ENCODE data around the gene TM4SF5.
A peak's percentile ranks its signal among the peaks of the same experiment; 100 is the strongest.

The TM4SF5 gene, protein sequence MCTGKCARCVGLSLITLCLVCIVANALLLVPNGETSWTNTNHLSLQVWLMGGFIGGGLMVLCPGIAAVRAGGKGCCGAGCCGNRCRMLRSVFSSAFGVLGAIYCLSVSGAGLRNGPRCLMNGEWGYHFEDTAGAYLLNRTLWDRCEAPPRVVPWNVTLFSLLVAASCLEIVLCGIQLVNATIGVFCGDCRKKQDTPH

DNA sequence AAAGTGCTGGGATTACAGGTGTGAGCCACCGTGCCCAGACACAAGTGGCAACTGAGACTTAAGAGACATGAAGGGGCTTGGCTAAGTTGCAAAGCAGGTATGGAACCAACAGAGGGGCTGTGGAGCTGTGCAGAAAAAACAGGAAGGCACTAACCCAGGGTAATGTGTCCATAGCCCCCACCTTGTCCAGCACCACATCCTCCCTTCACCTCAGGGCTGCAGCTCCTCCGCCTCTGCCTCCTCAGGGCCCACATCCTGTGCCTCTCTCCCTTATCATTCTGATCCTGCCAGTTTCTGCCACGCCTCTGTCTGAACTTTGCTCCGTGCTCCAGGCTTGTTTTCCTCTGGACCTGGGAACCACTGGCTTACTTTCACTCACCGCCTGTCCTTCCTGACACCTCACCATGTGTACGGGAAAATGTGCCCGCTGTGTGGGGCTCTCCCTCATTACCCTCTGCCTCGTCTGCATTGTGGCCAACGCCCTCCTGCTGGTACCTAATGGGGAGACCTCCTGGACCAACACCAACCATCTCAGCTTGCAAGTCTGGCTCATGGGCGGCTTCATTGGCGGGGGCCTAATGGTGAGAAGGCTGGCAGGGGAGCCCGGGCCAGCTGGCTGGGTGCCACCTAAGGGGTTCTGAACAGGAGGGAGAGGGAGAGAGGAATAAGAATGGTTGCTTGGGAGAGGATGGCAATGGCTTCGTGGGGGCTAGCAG lies at the start of gene TM4SF5:
Gene TM4SF5 (plus strand): TSS at position 368 of the 716 bp plus-strand sequence. CDS start 37 bp downstream, at position 405.
- DNase-seq: no peak

DNA sequence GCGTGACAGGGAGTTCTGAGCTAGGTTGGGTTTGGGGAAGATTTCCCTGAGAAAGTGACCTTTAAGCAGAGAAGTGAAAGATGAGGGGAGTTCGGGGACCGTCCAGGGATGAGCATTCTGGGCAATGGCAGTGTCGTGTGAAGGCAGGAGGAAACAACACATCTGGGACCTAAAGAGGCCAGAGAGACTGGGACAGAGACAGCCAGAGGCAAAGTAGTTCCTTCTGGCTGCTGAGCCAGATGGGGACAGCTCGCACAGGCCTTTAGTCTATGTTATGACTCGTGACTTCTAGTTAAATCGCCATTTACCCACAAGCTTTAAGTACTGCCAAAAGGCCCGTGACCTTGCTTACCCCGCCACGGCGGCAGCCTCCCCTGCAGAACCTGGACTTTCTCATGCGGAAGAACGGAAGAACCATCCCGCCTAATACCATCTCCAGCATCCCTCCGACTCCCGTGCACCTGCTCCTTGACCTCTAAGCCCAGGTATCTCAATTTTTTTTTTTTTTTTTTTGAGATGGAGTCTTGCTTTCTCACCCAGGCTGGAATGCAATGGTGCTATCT lies 48.9 kb upstream of the TM4SF5 start:
- no peak for DNase-seq

DNA sequence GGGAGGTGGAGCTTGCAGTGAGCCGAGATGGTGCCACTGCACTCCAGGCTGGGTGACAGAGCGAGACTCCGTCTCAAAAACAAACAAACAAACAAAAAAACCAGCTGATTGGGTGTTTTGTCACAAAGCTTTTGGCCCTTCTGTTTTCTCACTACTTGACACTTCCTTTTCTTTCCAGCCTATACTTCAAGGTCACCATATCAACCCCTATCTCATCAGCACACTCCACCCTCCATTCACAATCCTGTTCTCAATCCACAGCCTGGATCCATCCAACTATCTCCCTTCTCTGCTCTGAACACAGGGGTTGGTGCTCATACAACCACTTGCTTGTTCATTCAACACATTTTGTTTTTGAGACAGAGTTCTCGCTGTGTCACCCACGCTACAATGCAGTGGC lies 47.0 kb upstream of the TM4SF5 start:
- DNase-seq: no peak

DNA sequence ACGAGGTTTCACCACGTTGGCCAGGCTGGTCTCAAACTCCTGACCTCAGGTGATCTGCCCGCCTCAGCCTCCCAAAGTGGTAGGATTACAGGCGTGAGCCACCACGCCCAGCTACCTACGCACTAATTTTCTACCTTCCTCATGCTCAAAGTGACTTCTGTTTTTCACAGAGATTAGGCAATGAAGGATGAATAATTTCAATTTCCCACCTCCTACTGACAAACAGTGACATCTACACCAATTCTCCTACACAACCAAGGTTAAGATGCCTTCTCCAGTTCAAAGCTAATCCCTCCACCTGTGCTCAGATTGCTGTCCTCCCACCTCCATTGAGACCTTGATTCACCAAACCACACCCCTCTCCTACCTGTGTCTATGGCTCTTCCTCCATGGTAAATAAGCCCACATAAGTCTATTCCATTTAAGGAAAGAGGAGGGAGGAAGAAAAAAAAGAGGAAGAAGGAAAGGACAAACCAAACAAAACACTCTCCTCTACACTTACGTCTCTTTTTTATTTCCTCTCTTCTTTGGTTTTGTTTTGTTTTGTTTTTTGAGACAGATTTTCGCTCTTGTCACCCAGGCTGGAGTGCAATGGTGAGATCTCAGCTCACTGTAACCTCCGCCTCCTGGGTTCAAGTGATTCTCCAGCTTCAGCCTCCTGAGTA lies 45.9 kb upstream of the TM4SF5 start:
- DNase-seq: no peak

DNA sequence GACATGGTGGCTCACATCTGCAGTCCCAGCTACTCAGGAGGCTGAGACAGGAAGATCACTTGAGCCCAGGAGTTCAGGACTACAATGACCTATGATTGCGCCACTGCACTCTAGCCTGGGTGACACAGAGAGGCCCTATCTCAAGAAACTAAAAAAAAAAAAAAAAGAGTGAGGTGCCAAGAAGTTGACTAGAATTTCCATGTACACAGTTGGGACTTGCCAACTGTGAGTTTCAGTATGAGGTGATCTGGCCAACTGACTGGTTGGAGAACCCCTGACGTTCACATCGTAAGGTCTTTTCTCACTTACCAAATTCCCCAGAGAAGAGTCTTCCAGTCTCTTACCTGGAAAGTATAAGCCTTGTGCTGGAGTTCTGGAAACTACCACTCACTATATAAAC lies 43.6 kb upstream of the TM4SF5 start:
- DNase-seq: no peak

DNA sequence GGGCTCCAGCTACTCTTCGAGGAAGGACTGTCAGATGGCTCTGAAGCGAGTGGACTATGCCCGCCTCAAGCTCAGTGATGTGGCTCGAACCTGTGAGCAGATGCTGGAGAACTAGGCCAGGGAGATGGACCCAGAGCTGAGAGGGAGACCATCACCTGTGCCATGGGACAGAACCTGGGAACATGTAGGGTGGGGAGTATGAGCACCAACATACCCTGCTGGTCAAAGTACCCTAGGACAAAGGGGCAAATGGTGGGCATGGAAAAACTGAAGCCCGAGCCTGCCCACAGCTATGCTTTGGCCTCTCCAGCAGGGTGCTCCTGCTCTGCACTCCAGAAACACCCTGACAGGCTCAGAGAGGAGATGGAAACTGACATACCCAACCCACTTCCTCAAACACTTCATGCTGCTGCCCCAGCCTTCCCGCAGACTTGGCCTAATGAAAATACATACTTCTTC lies 38.6 kb upstream of the TM4SF5 start:
- peak in 1 of 51 donors; percentile 26 for DNase-seq

DNA sequence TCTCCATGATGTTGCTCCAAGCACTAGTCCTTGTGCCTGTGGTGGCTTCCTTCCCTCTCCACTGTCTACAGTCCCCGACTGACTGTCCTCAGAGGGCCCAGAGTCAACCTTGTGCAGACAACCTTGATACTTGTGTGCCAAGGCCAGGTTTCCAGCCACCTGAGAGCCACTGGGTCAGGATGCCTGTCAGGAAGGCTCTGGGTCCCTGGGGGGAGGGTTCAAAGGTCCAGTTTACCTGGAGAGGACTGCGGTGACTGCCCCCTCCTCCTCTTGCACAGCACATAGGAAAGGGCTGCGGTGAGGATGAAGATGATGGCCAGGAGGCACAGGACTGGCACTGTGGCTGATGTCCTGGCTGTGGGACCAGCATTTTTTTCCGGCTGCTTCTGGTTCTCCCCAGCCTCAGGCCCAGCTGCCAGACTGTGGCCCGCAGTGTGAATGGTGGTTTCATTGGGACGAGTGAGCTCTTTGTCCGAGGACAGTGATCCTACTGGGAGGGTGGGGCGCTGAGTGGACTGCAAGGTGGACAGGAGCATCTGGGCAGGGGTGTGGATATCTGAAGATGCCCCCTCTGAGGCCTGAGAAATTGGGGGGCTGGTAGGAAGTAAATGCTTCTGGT lies 36.7 kb upstream of the TM4SF5 start:
- DNase-seq: no peak

DNA sequence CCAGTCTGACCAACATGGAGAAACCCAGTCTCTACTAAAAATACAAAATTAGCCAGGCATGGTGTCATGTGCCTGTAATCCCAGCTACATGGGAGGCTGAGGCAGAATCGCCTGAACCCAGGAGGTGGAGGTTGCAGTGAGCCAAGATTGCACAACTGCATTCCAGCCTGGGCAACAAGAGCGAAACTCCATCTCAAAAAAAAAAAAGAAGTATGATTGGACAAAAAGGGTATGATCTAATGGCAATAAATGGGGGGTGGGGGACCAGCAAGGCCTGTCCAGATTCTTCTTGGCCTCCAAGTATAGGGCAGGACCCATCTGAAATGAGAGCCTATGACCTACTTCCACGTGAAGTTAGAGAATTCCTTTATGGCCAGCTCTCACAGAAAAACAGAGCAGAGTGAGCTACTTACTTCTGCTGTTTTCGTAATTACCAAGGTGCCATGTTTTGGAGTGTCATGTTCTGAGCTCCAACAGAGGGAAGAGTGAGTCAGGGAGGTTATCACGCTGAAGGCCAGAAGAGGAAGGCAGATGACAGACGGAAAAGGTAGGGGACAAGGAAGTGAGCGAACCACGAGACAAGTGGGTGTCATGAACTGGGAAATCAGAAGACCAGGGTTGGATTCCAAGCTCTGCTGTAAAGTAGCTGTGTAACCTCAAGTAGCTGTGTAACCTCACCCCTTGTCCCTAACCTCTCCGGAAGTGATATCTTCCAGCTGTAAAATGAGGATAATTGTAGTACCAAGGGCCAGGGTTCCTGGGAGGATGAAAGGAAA lies 35.6 kb upstream of the TM4SF5 start:
- peak in 5 of 51 donors; percentile 7 to 26 (median 16) for DNase-seq

DNA sequence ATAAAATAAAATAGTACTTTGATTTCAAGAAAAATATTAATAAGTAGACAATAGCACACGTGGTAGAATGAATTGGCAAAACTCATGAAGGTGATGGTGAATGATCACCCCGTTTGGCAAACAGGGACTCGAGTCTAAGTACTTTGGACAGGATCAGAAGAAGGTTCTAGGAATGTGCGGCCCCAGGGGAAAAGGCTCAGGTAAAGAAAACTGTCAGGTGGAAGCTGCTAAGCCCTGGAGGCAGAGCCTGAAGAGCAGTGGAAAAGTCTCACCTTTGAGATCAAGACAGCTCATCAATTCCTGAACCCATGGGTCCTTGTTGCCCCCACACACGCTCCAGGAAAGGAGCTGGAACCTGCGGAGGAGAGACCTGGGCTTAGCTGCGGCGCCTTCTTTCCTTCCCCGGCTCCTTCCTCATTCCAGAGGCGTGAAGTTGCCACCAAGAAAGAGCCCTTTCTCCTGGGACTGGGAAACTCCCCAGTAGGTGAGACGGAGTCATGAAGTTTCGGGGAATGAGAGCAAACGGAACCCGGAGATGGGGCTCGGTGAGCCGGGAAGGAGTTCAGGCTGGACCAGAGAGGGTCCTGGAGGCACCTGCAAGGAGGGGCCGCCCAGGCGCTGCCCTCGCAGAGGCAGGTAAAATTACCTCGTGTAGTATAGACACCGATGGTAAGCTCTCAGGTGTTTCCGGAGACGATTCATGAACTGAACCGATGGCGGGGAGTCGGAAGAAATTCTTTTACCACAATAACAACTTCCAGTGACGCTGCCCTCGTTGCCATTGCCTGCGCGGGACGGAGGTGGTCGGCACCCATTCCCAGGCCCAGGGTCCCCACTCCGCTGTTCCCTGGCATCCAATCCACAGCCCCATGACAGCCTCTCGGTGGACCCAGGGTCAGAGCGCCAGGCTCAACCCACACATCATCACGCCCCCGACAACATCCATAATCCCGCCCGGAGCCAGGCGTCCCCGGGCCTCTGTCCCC lies 33.3 kb upstream of the TM4SF5 start:
- no peak for DNase-seq

DNA sequence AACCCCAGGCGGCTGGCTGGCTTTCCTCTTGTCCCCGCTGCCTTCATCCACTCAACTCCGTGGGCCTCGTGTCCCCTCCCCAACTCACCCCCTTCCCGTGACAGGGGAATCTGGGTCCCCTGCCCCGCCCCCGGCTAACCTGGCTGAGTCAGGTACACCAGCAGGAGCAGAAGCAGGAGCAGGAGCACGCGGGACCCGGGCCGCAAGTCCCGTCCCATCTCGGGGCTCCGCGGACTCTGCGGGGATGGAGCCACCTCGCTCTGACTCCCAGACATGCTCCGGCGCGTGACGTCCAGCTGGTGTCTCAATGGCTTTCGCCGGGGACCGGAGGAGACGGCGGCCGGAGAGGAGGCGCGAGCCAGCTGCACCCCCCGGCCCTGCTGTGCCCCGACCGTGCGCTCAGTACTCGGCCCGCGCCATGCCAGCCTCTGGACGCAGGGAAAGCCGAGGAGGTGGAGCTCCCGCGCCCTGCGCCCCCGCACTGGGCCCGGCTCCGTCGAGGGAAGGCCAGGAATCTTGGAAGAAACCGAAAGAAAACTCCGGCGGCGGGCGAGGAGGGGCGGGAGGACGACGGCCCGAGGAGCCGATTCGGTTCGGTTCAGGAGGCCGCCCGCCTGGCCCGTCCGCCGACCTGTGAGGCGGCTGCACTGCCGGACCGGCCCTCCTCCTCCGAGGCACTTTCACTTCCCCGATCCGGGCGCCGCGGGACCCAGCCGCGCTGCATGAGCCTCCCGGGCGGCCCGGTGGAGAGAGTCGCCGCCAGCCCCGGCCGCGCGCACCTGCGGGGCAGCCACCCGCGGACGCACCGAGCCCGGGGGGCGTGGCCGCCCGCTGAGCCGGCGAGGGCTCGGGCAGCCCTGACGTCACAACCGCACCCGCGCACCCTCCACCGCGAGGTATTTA lies 32.3 kb upstream of the TM4SF5 start, which contains the start of the genes CXCL16 and ZMYND15:
Gene CXCL16 (minus strand): TSS at position 807 of the 903 bp plus-strand sequence. CDS start 589 bp downstream, at position 218.
Gene ZMYND15 (plus strand): TSS at position 712 of the 903 bp plus-strand sequence. CDS start 716 bp downstream, outside the sequence.
- peak in 21 of 51 donors; percentile 5 to 61 (median 26) for DNase-seq

DNA sequence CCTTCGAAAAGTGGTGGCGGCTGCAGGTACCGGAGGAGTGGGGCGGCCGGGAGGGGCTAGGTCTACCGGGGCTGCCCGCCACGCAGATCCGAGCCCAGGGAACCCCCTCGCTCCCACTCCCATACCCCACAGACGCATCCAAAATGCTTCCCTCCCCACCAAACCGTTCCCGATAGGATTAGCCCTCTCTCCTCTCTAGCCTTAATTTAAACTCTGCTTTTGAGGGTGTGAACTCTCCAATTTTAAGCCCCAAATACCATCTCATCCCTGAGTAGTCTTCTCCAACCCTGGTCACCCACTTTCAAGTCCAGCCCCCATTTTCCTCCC lies 31.7 kb upstream of the TM4SF5 start:
- no peak for DNase-seq

DNA sequence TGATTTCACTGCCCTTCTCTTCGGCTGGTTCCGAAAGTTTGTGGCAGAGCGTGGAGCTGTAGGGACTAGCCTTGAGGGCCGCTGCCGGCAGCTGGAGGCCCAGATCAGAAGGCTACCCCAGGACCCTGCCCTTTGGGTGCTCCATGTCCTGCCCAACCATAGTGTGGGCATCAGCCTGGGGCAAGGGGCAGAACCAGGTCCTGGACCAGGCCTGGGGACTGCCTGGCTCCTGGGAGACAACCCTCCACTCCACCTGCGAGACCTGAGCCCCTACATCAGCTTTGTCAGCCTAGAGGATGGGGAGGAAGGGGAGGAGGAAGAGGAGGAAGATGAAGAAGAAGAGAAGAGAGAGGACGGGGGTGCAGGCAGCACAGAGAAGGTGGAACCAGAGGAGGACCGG lies 31.1 kb upstream of the TM4SF5 start:
- no peak for DNase-seq

DNA sequence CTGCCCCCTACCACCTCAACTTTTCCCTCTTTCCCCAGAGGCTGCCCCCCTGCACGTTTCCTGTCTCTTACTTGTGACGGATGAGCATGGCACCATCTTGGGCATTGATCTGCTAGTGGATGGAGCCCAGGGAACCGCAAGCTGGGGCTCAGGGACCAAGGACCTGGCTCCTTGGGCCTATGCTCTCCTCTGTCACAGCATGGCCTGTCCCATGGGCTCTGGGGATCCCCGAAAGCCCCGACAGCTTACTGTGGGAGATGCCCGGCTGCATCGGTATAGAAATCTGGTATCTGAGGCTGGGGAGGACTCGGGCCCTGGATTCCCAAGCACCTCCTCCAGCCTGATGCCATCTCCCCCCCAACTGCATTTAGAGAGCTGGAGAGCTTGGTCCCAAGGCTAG lies 30.1 kb upstream of the TM4SF5 start:
- no peak for DNase-seq

DNA sequence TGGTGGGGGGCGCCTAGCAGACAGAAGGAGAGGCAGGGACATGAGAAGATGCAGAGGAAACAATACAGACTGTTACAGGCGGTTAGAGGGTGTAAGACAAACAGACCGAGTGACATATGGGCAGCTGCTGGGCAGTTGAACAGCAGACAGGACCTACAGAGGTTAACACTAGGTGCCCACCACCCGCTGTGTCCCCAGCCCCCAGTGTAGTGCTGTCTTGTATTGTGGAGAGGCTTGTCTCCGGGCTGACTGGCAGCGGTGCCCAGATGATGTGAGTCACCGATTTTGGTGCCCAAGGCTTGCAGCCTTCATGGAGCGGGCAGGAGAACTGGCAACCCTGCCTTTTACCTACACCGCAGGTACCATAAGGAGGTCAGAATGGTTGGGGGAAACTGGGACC lies 29.6 kb upstream of the TM4SF5 start:
- no peak for DNase-seq

DNA sequence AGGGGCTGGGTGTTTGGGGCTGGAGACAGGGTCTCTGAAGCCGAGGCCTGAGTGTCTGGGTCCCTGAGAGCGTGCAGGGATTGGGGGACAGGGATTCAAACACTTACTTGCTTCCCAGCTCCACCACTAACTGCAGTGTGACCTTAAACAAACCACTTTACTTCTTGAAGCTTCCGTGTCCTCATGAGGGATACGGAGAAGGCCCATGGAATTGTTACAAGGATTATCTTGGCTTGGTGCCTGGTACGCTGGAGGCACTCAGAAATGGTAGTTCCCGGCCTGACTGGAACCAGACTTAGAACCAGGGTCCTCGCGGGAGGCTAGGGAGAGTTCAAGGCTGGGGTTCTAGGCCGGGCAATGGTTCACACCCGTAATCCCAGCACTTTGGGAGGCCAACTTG lies 29.1 kb upstream of the TM4SF5 start:
- no peak for DNase-seq

DNA sequence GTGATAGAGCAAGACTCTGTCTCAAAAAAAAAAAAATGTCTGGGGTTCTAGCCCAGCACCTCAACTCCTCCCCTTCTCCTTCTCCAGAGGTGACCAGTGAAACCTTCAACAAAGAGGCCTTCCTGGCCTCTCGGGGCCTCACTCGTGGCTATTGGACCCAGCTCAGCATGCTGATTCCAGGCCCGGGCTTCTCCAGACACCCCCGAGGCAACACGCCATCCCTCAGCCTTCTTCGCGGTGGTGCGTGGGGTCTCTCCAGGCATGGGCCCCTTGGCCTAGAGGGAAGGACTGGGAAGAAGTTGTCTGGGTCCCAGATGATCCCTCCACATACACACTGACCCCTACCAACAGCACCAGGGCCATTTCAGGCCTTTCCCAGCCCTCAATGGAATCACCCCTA lies 28.5 kb upstream of the TM4SF5 start:
- DNase-seq: no peak

DNA sequence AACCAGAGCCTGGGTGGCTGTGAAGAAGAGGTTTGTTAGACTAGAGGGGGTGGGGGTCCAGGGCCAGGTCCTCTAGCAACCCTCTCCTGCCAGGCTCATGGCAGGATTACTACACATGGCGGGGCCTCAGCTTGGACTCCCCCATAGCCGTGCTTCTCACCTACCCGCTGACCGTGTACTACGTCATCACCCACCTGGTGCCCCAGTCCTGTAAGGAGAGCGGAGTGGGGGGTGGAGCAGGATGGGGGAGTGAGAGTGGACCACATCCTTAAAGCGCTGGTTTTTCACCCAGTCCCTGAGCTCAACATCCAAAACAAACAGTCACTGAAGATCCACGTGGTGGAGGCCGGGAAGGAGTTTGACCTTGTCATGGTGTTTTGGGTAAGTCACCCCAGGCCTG lies 27.8 kb upstream of the TM4SF5 start:
- DNase-seq: no peak
